Peyer's patch (tissue), 4 donors: ENCODE measurements around the gene TRAPPC6A.

Experiments
- CTCF ChIP-seq, 6 experiments: fragments of 450-650 bp in 4 of 6; fragments of 200-600 bp in 2 of 6; sonication (generic) in 1 of 6; IDR thresholded peaks; one replicate each; pipeline ENCODE4 v1.5.1; 2017 to 2019; ENCODE audit warnings: antibody characterized with exemption in 6 of 6, mild to moderate bottlenecking in 3 of 6, moderate library complexity in 1 of 6
- POLR2A ChIP-seq, 2 donors: fragments of 450-650 bp; IDR thresholded peaks; one replicate each; pipeline ENCODE4 v1.5.1; 2017; ENCODE audit warnings: antibody characterized with exemption in 2 of 2, mild to moderate bottlenecking in 2 of 2, moderate library complexity in 2 of 2

- TF ChIP-seq POLR2A (IDR thresholded peaks at IDR 0.05) (no peak), CTCF (IDR thresholded peaks at IDR 0.05) (no peak)
These were observed 26.1 kb downstream of the TRAPPC6A start for GRCh38 chr19:45151821-45152503.
